ENCODE results near the gene HAP1. TPM values are rescaled to one million over a fixed set of nuclear protein-coding genes. Genes with fewer than 3 reads are reported as not detected.
"Not testable (repeated sequence)": the region's sequence is repeated elsewhere in the genome, so short reads cannot be mapped to it uniquely, and the experiment has no call there.

Gene HAP1
- total and polyA plus RNA-seq, 2 experiments from 2014 or later = 0.98 to 2.1 TPM

- Histone ChIP-seq H3K4me1 (ENCODE audit: low read depth) (peaks cover 5% of the 10 kb centered on the region), H3K9me3 (ENCODE audit: low read depth) (no peaks in the 10 kb centered on the region), H3K4me3 (no peak overlapping the region), H3K27ac (no peak overlapping the region), H3K27me3 (no peaks in the 10 kb centered on the region), H3K36me3 (no peaks in the 10 kb centered on the region)
- TF ChIP-seq CTCF (IDR thresholded peaks at IDR 0.05; ENCODE audit: low read depth, low read length) = no peak
- no peak for DNase-seq (ENCODE audit: low read depth in 1 of 2, low spot score in 1 of 2)
These were observed 58.4 kb downstream of the HAP1 start for GRCh38 chr17:41676058-41676419.

- not testable (repeated sequence) for H3K4me3 ChIP-seq; H3K27ac ChIP-seq; H3K36me3 ChIP-seq; H3K27me3 ChIP-seq; DNase-seq (ENCODE audit: low read depth in 1 of 2, low spot score in 1 of 2); H3K9me3 ChIP-seq (ENCODE audit: low read depth); H3K4me1 ChIP-seq (ENCODE audit: low read depth)
These were observed 59.0 kb downstream of the HAP1 start for GRCh38 chr17:41675157-41676057.

Other genes starting within 250 kb of the HAP1 start
- not detected in 2 replicates for gene KRT36, start 244.7 kb downstream of the HAP1 start, total RNA-seq
- gene KRT36, start 244.7 kb downstream of the HAP1 start, polyA plus RNA-seq = not detected in 2 replicates
- gene KRT13, start 229.0 kb downstream of the HAP1 start, total RNA-seq = not detected in 2 replicates
- gene KRT13, start 229.0 kb downstream of the HAP1 start, polyA plus RNA-seq = not detected in 2 replicates
- 0.09 and 0.28 TPM in 2 replicates for gene KRT15, start 215.8 kb downstream of the HAP1 start, total RNA-seq
- 0.15 TPM in 1 of 2 replicates, not detected in the other for gene KRT15, start 215.8 kb downstream of the HAP1 start, polyA plus RNA-seq
- gene KRT19, start 206.3 kb downstream of the HAP1 start, total RNA-seq = 303 and 522 TPM in 2 replicates
- gene KRT19, start 206.3 kb downstream of the HAP1 start, polyA plus RNA-seq = 270 and 501 TPM in 2 replicates
- gene KRT9, start 162.6 kb downstream of the HAP1 start, total RNA-seq = not detected in 2 replicates
- gene KRT9, start 162.6 kb downstream of the HAP1 start, polyA plus RNA-seq = not detected in 2 replicates
- gene KRT14, start 147.7 kb downstream of the HAP1 start, total RNA-seq = not detected in 2 replicates
- 0.20 TPM in 1 of 2 replicates, not detected in the other for gene KRT14, start 147.7 kb downstream of the HAP1 start, polyA plus RNA-seq
- not detected in 2 replicates for gene KRT16, start 121.9 kb downstream of the HAP1 start, total RNA-seq
- gene KRT16, start 121.9 kb downstream of the HAP1 start, polyA plus RNA-seq = 0.16 TPM in 1 of 2 replicates, not detected in the other
- not detected in 2 replicates for gene KRT17, start 110.1 kb downstream of the HAP1 start, total RNA-seq
- 1.2 TPM in 1 of 2 replicates, not detected in the other for gene KRT17, start 110.1 kb downstream of the HAP1 start, polyA plus RNA-seq
- gene EIF1, start 45.8 kb downstream of the HAP1 start, total RNA-seq = 153 and 285 TPM in 2 replicates
- gene EIF1, start 45.8 kb downstream of the HAP1 start, polyA plus RNA-seq = 726 and 784 TPM in 2 replicates
- not detected in 2 replicates for gene GAST, start 22.3 kb downstream of the HAP1 start, total RNA-seq
- not detected in 2 replicates for gene GAST, start 22.3 kb downstream of the HAP1 start, polyA plus RNA-seq
- 296 and 359 TPM in 2 replicates for gene JUP, start 52.1 kb upstream of the HAP1 start, total RNA-seq
- 160 and 206 TPM in 2 replicates for gene JUP, start 52.1 kb upstream of the HAP1 start, polyA plus RNA-seq
- gene P3H4, start 77.3 kb upstream of the HAP1 start, total RNA-seq = 118 and 153 TPM in 2 replicates
- 137 and 138 TPM in 2 replicates for gene P3H4, start 77.3 kb upstream of the HAP1 start, polyA plus RNA-seq
- gene FKBP10, start 78.4 kb upstream of the HAP1 start, total RNA-seq = 265 and 336 TPM in 2 replicates
- 113 and 165 TPM in 2 replicates for gene FKBP10, start 78.4 kb upstream of the HAP1 start, polyA plus RNA-seq
- gene NT5C3B, start 101.6 kb upstream of the HAP1 start, total RNA-seq = 164 and 190 TPM in 2 replicates
- 221 and 222 TPM in 2 replicates for gene NT5C3B, start 101.6 kb upstream of the HAP1 start, polyA plus RNA-seq
- gene KLHL10, start 103.2 kb upstream of the HAP1 start, total RNA-seq = 0.36 TPM in 1 of 2 replicates, not detected in the other
- gene KLHL10, start 103.2 kb upstream of the HAP1 start, polyA plus RNA-seq = 0.14 TPM in 1 of 2 replicates, not detected in the other
- 26.5 and 29.2 TPM in 2 replicates for gene KLHL11, start 130.8 kb upstream of the HAP1 start, total RNA-seq
- gene KLHL11, start 130.8 kb upstream of the HAP1 start, polyA plus RNA-seq = 21.3 and 22.6 TPM in 2 replicates
- 96.3 and 155 TPM in 2 replicates for gene ACLY, start 184.3 kb upstream of the HAP1 start, total RNA-seq
- gene ACLY, start 184.3 kb upstream of the HAP1 start, polyA plus RNA-seq = 71.5 and 89.2 TPM in 2 replicates
- gene ODAD4, start 196.0 kb upstream of the HAP1 start, total RNA-seq = 2.6 and 4.5 TPM in 2 replicates
- gene ODAD4, start 196.0 kb upstream of the HAP1 start, polyA plus RNA-seq = 3.2 and 8.0 TPM in 2 replicates
- gene CNP, start 232.2 kb upstream of the HAP1 start, total RNA-seq = 69.0 and 70.0 TPM in 2 replicates
- 79.4 and 82.8 TPM in 2 replicates for gene CNP, start 232.2 kb upstream of the HAP1 start, polyA plus RNA-seq